Endothelial cell of umbilical vein (primary cell): Measurements from ENCODE around the gene CHN2.

ENCODE experiments used
- CTCF ChIP-seq, 2 donors: IDR thresholded peaks; 1 replicate in 1 of 2; 2 replicates in 1 of 2; pipeline ENCODE4 v1.5.1; 2011; ENCODE audit warnings: low read length in 2 of 2, mild to moderate bottlenecking in 2 of 2, moderate library complexity in 2 of 2, control low read depth in 1 of 2, inconsistent platforms in 1 of 2, low read depth in 1 of 2; ENCODE audit not compliant: insufficient read depth in 1 of 2; ENCODE audit errors: extremely low read depth in 1 of 2
- POLR2A ChIP-seq: IDR thresholded peaks from 2 replicates; pipeline ENCODE4 v1.6.1; 2012; ENCODE audit warnings: low read depth, mild to moderate bottlenecking, control low read depth, low read length

GRCh38 chr7:29208410-29209250 is 14.1 kb downstream of the CHN2 start:
- TF ChIP-seq POLR2A (no peak), CTCF (IDR thresholded peaks at IDR 0.05; ENCODE audit: extremely low read depth in 1 of 2, insufficient read depth in 1 of 2, low read depth in 1 of 2, low read length in 2 of 2) (no peak)
